ENCODE data around the gene ANKRD61.
"Not testable (repeated sequence)": the region's sequence is repeated elsewhere in the genome, so short reads cannot be mapped to it uniquely, and the experiment has no call there.

Gene ANKRD61

GRCh38 chr7:6030988-6031387, at the start of gene ANKRD61:
Gene ANKRD61, plus strand, starts transcription at chr7:6031376. Its CDS starts 0 bp downstream, at chr7:6031376.
- no peak for DNase-seq

GRCh38 chr7:5987061-5987460, 44.1 kb upstream of the ANKRD61 start:
- DNase-seq = not testable (repeated sequence)

- DNase-seq = no peak
These were observed 33.9 kb upstream of the ANKRD61 start for GRCh38 chr7:5997210-5997808.

GRCh38 chr7:6007386-6007785, 23.8 kb upstream of the ANKRD61 start:
- no peak for DNase-seq

- DNase-seq = not testable (repeated sequence)
These were observed 23.2 kb upstream of the ANKRD61 start for GRCh38 chr7:6007835-6008590.

GRCh38 chr7:6008668-6009611, 22.2 kb upstream of the ANKRD61 start, which contains the start of the genes AIMP2 and PMS2:
Gene AIMP2, plus strand, starts transcription at chr7:6009272. Its CDS starts 92 bp downstream, at chr7:6009364.
Gene PMS2, minus strand, starts transcription at chr7:6009049. Its CDS starts 30 bp downstream, at chr7:6009019.
- DNase-seq = peak; percentile 98

- DNase-seq = not testable (repeated sequence)
These were observed 20.8 kb upstream of the ANKRD61 start for GRCh38 chr7:6010370-6010769.

- no peak for DNase-seq
These were observed 19.6 kb upstream of the ANKRD61 start for GRCh38 chr7:6011541-6011940.

GRCh38 chr7:6012355-6013104, 18.6 kb upstream of the ANKRD61 start:
- no peak for DNase-seq

- peak; percentile 41 for DNase-seq
These were observed 15.1 kb upstream of the ANKRD61 start for GRCh38 chr7:6015917-6016652.

- DNase-seq = no peak
These were observed 14.6 kb upstream of the ANKRD61 start for GRCh38 chr7:6016653-6016966.

GRCh38 chr7:6020371-6021286, 10.5 kb upstream of the ANKRD61 start:
- no peak for DNase-seq

GRCh38 chr7:6022707-6023106, 8.5 kb upstream of the ANKRD61 start:
- no peak for DNase-seq

GRCh38 chr7:6023974-6024435, 7.2 kb upstream of the ANKRD61 start:
- DNase-seq = no peak

GRCh38 chr7:6026011-6026819, 5.0 kb upstream of the ANKRD61 start:
- DNase-seq = peak; percentile 75

GRCh38 chr7:6026820-6027311, 4.3 kb upstream of the ANKRD61 start:
- DNase-seq = no peak

GRCh38 chr7:6027806-6028365, 3.3 kb upstream of the ANKRD61 start:
- DNase-seq = no peak

GRCh38 chr7:6028563-6028962, 2.6 kb upstream of the ANKRD61 start:
- no peak for DNase-seq

GRCh38 chr7:6031567-6031966, 391 bp downstream of the ANKRD61 start:
- DNase-seq = no peak
